SH-SY5Y (cell line): ENCODE data around the gene C18orf54.

Source experiments
- GATA2 ChIP-seq: IDR thresholded peaks from 2 replicates; pipeline ENCODE4 v1.6.1; 2011; ENCODE audit warnings: mild to moderate bottlenecking, low read depth, low read length
- GATA3 ChIP-seq: IDR thresholded peaks from 2 replicates; pipeline ENCODE4 v1.6.1; 2011; ENCODE audit warnings: low read depth, mild to moderate bottlenecking, low read length, moderate library complexity

C18orf54 gene

DNA sequence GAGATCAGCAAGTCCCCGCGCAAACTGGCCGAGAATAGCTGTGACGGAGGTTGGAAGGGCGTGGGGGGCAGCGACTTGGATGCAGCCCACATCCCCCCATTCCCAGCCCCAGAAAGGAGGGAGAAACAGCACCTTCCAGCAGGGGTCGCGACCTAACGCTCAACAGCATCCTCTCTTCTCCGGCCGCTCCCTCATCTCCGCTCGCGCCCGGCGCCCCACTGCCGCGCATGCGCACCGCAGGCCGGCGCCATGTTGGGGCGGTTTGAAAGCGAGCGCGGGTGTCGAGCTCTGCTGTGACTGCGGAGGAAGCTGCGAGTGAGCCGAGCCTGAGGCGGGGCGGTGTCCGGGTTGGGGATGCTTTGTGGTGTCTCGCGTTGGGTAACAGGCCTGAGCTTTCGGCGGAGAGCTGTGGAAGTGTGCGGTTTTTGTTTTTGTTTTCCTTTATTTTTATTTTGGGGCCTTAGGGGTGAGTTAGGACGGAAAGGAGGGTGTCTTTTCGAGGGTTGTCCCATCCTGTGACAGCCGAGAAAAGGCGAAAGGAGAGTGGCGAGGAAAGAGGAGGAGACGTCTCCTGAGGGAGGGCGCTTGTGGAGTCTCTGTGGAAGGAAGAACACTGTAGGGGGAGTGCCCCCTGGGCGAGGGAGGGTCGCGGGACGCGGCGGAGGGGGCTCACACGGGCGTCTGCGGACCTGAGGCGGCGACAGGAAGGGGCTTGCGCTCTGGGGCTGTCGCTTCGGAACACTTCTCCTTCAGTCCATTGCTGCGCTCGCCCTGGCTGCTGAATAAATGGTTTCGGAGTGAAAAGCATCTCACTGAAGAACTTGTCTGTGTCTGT, at the start of gene C18orf54, which contains the start of gene STARD6:
Gene C18orf54, plus strand, starts transcription at position 247 of the 835 bp plus-strand sequence. CDS start 2,667 bp downstream, outside the sequence.
Gene STARD6, minus strand, starts transcription at position 199 of the 835 bp plus-strand sequence. CDS start 3,285 bp downstream, outside the sequence.
- TF ChIP-seq GATA3 (no peak), GATA2 (no peak; the same call in 1 of the 2 replicates)

DNA sequence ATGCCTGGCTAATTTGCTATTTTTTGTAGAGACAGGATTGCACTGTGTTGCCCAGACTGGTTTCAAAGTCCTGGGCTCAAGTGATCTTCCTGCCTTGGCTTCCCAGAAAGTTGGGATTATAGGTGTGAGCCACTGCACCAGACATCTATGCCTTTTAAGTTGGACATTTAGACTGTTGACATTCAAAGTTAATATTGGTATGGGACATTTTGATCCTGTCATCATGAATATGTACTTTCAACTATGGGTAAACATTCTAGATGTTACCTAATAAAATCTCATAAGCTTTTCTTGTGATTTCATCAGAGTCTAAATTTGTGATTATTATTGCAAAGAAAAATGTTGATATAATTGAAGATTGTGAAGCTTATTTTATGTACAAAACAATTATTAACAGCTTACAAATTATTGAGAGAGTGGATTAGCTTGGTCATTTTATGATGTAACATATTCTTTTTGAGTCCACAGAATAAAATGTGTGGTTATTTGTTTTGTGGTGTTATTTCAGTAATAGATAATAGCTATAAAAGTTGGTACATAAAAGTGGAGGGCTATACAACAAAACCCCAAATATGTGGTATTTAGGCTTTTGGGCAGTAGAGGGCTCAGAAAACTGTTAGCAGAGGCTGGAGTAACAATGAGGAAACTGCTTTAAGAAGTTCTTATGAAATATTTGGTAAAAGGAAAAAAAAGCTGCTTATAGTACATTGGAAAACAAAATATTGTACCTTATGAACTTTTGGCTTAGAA, 41.5 kb upstream of the C18orf54 start:
- no peak for TF ChIP-seq GATA2
- no peak for TF ChIP-seq GATA3

DNA sequence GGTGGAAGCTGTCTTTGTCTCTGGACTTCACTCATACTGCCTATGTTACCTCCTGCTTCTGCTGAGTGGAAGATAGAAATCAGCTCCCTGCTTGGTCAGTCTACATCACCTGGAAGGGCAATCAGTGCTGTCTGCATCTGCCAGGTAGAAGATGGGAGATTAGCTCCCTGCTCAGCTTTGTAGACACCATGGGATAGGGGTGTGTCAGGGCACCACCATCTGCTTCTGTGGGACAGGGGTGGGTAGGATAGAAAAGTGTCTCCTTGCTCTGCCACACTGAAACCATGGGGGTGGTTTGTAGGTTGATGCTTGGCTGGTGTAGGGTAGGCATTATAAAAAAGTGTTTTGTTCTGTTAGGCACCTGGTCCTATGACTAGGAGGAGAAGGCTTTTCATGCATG, 34.1 kb upstream of the C18orf54 start:
- no peak for TF ChIP-seq GATA3
- no peak for TF ChIP-seq GATA2

DNA sequence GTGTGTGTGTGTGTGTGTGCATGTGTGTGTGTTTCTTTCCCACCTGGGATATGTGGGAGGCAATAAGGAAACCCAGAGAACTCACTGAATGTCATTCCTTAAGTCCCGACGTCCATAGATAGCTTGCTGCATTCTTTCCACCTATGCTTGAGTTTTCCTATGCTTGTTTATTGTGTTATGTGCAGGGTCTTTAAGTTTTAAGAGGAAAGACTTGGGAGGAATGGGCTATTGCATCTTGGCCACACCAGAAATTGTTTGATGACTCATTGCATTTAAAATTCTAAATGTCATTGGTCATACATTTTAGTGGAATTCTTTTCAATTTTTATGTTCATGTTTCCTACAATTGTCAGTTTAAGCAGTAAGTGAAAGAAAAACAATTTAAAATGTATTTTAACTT, 33.7 kb upstream of the C18orf54 start:
- TF ChIP-seq GATA2: no peak
- no peak for TF ChIP-seq GATA3

DNA sequence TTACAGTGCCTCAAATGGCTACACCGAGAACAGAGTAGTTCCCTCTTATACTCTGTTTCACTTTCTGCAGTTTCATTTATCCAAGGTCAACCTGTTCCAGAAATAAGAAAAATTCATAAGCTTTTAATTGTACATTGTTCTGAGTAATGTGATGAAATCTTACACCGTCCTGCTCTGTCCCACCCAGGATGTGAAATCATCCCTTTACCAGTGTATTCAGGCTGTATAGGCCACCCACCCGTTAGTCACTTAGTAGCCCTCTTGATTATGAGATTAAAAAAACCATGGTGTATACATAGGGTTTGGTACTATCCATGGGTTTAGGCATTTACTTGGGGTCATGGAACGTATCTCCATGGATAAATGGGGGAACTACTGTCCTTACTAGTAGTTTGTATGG, 29.9 kb upstream of the C18orf54 start:
- TF ChIP-seq GATA3: no peak

DNA sequence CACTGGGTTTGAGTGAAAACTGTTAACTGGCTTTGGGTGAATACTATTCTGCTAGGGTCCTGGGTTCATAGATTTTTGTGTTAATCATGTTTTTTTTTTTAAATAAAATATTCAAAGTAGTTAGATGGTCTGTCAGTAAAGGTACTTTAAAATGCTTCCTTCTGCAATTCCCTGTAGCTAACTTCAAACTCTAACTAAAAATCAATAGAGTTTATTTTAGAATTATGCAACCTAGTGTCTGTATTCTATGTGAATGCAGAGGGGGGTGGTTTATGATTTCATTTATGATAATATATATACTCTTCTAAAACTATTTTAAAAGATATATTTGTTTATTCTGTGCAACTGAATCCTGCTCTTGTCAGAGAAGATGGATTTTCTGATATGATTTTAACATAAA, 27.9 kb upstream of the C18orf54 start:
- TF ChIP-seq GATA2: no peak
- no peak for TF ChIP-seq GATA3

DNA sequence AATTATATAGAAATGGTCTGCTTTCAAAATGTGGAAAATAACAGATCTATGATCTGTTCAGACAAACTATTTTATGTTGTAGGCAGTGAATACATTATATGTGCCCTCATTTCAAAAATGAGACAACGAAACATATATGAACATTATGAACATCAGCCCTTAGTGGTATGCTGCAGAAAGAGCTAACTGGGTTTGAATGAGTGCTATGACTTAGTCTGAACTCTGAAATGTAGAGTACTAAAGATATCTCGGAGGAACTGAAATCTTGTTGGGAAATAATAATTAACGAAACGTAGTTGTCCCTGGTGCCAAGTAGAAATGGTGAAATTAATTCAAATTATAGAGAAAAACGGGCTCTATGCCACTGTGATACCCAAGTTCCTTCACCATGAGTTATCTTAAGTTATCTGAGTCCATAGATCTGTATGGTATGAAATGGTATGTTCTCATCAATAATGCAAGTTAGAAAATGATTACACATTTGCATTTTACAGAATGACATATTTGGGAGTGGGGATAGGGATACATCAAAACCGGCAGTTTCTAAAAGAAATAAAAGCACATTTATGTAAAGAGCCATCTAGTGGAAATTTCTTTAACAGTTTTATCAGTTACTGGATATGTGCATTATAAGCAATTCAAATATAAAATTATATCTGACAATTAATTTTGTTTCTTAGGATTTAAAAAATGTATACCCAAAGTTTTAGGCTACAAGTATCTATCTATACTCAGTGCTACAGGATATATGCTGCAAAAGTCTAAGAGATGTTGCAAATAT, 26.7 kb upstream of the C18orf54 start:
- no peak for TF ChIP-seq GATA2
- TF ChIP-seq GATA3: no peak

DNA sequence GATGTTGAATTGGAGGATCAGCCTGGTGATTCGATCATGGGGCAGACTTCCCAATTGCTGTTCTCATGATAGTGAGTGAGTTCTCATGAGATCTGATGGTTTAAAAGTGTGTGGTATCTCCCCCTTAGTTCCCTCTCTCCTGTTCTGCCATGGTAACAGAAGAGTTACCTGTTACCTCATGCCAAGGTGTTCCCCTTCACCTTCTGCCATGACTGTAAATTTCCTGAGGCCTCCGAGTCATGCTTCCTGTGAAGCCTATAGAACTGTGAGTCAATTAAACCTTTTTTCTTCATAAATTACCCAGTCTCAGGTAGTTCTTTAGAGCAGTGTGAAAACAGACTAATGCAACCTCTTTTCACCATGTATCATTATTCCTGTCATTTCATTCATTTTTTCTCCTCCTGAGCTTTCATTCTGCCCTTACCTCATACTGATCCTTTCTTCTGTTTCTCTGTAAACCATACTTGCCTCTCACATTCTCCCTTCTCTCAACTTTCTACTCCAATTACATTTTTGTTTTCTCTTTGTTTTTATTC, 22.0 kb upstream of the C18orf54 start:
- TF ChIP-seq GATA2 (no peak), GATA3 (no peak)

DNA sequence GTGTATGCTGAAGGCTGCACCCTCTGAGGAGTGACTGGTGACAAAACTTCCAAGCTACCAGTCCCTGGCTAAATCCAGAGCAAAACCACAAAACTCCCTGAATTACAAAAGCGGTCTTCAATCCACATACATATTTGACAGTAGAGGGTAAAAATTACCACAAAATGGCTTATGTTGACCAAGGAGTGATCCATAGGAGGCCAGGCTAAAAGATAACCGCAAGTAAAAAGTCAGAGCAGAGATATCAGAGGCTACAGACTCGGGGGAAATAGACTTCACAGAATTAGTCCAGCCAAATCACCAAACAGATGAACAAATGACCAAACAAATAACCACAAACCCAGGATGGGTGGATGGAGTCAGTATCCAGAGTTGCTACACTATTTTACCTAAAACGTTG, 19.5 kb upstream of the C18orf54 start:
- no peak for TF ChIP-seq GATA3
- no peak for TF ChIP-seq GATA2

DNA sequence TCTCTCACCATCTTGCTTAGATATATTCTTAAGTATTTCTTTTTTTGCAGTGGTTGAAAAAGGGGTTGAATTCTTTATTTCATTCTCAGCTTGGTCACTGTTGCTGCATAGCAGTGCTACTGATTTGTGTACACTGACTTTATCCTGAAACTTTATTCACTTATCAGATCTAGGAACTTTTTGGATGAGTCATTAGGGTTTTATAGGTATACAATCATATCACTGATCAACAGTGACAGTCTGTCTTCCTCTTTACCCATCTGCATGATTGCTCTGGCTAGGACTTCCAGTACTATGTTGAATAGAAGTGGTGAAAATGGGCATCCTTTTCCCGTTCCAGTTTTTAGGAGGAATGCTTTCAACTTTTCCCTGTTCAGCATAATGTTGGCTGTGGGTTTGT, 6.5 kb upstream of the C18orf54 start:
- TF ChIP-seq GATA2 (no peak), GATA3 (no peak)

DNA sequence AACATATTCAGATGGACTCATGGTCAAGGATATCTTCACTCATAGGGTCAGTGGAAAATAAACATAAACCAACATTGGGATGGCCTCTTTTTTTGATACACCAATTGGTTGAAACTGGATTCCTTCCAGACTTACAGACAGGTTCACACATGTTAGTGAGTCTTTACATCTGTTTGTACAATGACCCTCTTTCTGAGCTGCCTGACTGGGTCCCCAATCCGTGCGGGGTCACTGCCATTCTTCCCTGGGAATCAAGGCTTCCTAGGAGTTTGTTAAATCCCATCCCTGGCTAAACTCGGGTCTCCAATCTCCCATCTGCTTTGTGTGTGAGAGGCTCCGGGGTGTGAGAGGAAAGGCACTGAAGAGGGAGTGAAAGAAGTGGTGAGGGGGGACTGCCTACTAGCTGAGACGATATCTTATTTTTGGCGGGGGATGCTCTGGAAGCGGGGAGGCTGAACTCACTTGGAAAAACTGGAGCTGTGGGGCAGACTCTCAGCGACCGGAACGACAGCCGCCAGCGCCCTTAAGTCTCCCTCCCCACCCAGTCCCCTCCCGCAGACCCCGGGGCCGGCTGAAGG, 535 bp upstream of the C18orf54 start:
- no peak for TF ChIP-seq GATA3
- TF ChIP-seq GATA2: no peak

- no peak for TF ChIP-seq GATA3
- no peak for TF ChIP-seq GATA2
Measured at GRCh38 chr18:54358495-54359040, 862 bp downstream of the C18orf54 start.

- TF ChIP-seq GATA2: no peak
- no peak for TF ChIP-seq GATA3
Measured at GRCh38 chr18:54359233-54359632, 1.5 kb downstream of the C18orf54 start.
